NOMO-1 treated with dmso at 0.1 percent for 144 hours (cell line): ENCODE data around the gene SFMBT2.
A peak's percentile ranks its signal among the peaks of the same experiment; 100 is the strongest.

Source experiments
- DNase-seq: peaks from one replicate; lab custom pipeline; 2025; ENCODE audit not compliant: unreplicated experiment; lab: John Stamatoyannopoulos, UW

SFMBT2 gene

GRCh38 chr10:7410862-7411670 is at the start of gene SFMBT2:
Gene SFMBT2, minus strand, starts transcription at chr10:7411034. Its CDS starts 29,136 bp downstream, at chr10:7381898.
- peak; percentile 73 for DNase-seq

- DNase-seq = no peak
Observed at GRCh38 chr10:7460006-7460405, 49.2 kb upstream of the SFMBT2 start.

GRCh38 chr10:7458556-7458955 is 47.7 kb upstream of the SFMBT2 start:
- no peak for DNase-seq

- DNase-seq = peak; percentile 43
Observed at GRCh38 chr10:7457478-7458316, 46.9 kb upstream of the SFMBT2 start.

- no peak for DNase-seq
Observed at GRCh38 chr10:7449063-7449695, 38.3 kb upstream of the SFMBT2 start.

DNA sequence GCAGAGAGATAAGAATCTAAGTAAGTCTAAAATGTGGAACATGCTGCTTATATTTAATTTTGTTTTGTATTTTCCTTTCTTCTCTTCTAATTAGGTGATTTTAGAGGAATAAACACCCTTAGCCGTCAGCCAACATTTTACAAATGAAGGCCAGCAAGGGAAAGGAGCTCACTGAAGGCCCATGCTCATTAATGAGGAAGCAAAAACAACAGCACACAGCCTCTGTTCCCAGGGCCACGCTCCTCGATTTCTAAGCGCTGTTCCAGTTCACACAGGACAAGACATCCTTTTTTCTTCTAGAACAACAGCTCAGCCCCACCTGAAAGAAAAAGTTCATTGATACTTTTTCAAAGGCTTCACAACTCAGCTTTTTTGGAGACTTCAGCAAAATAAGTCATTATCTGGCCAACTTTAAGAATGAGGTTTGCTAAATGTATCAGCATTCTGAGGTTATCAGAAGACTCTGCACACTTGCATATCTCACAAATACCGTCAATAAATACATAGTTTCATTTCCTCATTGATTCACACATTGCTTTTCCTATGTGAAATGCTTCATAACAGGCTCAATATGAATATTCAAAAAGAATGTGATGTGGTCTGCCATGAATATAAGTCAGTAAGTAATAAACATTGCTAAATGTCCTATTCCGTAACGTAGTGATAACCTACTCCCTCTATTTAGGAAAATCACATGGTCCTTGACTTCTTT is 34.8 kb upstream of the SFMBT2 start:
- peak; percentile 60 for DNase-seq

DNA sequence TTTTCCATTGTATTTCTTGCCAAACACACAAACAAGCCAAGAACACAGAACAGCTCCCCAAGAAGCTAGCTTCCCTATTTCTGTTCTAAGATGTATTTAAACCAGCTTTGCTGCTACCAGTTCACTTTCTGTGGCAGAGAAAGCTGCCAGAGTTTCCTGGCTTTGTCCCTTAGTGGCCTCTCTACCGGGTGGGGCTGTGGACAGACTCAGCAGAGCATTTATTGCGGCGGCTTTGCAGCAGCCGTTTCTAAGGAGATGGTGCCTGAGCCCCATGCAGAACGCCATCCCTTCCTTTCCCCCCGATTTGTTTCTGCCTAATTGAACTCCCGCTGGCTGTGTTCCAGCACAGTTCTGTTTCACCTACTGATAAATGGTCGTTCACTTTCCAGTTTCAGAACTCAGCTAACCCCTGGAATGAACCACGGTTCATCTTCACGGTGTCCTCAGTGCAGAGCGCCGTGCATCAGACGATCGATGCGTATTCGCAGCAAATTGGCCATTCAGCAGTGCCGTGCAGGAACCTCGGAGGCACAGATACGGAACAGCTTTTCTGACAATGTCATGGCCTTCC is 33.8 kb upstream of the SFMBT2 start:
- peak; percentile 69 for DNase-seq

DNA sequence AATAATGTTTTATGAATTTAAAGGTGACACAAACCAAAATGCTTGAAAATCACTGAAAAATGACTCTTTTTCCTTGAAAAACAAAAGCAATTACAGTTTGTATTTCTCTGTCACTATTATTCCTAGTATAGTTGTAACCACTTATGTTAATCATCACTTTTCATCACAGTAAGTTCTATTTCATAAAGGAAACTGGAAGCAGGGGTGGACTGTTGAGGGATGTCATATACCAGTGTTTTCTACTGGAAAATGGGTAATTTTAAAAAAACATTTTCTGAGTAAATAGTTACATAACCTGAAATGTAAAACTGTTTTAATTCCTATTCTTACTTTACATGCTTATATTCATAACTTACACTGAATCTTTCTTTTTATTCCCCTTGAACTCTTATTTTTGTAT is 32.2 kb upstream of the SFMBT2 start:
- DNase-seq = no peak

DNA sequence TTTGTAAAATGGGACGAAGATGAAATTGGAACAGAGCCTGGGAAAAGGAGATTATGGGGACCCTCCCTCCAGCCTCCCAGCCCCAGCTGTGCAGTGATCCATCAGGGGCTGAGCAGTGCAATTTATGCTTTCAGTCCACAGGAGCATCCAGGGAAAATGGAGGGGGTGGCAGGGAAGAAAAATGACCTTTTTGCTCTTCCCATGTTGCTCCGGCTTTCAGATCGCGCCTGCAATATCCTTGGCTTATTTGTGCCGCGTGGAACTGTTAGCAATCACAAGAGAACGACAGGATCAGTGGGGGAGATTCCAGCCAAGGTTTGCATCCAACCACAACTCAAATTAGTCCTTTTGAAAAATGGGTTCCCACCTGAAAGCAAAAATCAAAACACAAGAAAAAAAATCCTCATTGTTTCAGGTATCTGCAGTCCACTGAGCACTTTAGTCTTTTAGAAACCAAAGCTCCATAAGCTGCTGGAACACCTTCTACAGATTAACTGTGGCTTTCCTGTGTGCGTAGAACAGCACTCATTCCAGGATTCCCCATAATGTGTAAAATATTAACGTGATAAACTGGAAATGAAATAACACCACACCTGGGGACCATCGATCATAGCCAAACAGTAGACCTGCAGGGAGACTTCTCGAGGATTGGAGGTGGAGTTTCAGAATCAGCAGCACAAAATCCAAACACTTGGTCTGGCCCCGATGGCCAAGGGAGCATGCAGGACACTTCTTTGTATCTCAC is 30.7 kb upstream of the SFMBT2 start:
- no peak for DNase-seq

DNA sequence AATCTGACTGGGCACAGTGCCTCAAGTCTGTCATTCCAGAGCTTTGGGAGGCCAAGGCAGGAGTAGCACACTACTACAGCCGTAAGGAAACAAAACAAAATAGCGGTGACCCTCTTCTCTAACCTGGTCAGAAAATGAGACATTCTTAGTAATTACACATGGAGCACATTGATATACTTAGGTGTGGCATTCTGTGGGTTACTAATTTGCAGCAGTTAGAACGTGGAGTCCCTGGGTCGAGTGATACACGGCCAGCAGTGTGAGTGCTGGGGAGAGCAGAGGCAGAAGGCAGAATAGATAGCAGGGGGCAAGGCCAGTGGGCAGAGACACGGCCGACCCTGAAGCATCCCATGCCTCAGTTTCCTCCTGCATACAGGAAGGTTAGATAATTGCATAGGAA is 28.9 kb upstream of the SFMBT2 start:
- DNase-seq = no peak

GRCh38 chr10:7438196-7438986 is 27.6 kb upstream of the SFMBT2 start:
- peak; percentile 26 for DNase-seq

- peak; percentile 14 for DNase-seq
Observed at GRCh38 chr10:7436490-7437100, 25.8 kb upstream of the SFMBT2 start.

GRCh38 chr10:7435674-7436073 is 24.8 kb upstream of the SFMBT2 start:
- no peak for DNase-seq

DNA sequence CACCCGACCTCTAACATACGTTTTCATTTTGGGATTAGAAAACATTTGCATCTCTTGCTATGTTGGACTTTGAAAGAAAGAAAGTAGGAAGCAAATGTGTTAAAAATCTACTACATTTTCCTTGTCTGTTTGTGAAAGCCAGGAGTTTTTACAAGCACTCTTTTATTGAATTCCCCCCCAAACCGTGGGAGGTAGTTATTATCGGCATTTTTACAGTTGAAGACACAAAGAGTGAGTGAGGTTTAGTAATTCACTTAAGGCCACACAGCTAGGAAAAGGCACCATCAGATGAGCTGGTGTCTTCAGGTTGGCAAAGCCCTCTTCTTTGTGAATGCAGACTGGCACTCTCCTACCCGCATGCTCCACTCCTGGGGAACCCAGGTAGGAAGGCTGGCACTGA is 23.5 kb upstream of the SFMBT2 start:
- DNase-seq = no peak

GRCh38 chr10:7433861-7434260 is 23.0 kb upstream of the SFMBT2 start:
- DNase-seq = no peak

DNA sequence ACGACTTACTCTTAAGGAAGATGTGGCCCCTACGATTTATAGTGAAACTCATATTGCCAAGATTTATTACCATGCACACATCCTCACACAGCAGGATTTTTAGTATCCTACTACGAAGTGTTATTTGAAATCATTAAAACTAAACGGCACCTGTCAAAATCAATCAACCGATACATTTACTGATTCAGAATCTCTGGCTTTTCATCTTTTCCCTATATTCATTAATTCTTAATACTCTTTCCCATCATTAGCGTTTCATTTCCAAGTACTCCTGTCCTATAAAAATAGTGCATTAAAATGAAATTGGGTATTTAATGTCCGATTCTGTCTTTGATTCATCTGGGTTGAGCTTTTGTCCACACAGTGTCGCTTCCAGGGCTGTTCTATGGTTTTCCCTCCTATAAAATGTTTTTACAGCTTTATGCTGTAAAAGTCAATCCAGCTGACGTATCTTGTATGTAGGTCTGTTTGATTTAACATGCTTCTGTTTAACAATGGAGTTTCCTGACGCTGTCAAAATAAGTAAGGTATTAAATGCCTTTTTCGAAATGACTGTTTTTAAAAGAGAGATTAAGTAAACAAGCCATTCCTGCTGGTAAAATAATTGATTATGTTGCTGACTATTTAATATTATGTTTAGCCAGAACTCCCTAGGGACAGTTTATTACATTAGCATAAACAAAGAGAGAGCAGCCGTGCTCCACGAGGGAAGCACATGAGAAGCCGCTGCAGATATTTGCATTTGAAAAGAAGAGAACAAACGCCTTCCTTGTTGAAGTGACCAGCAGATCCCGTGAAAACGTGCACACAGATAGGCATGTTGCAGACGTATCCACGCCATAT is 22.3 kb upstream of the SFMBT2 start:
- DNase-seq = no peak

DNA sequence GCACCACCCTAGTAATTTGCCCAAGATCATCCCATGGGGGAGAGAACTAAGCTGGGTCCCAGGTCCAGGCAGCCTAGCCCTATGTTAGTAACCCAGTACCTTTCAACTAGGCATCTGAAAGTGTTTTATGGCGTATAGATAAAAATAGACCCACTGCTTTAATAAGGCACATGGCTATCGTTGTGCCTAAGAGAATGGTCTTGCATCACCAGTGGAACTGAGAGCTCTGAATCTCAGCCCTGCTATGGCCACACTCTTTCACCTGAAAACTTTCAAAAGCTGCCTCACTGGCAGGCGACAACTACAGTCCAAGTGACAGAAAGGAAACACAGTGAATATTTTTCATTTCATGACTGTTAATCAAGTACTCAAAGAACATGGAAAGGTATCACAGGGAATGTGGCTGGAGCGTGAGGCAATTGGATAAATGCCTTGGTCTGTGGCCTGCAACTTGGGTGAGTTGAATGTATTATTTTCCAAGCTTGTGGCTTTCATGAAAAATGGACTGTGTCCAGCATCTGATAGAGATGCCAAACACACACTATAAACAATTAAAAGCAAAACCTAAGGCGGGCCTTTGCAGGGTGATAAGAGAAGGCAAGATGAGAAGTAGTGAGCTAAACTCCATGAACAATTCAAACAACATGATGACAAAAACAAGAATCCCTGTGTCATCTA is 18.0 kb upstream of the SFMBT2 start:
- no peak for DNase-seq
